NB4 (cell line): ENCODE measurements around the gene LTBP1.

Experiments
- DNase-seq: peaks from one replicate; pipeline ENCODE4 v3.0.0; 2010; ENCODE audit warnings: low read depth
- H3K4me3 ChIP-seq: one replicate; pipeline ENCODE4 v1.5.1; 2011; ENCODE audit warnings: mild to moderate bottlenecking, low read depth, low read length, moderate library complexity
- MYC ChIP-seq: IDR thresholded peaks from 2 replicates; pipeline ENCODE4 v1.6.1; 2011; ENCODE audit warnings: low read depth, low read length
- POLR2A ChIP-seq: IDR thresholded peaks from 2 replicates; pipeline ENCODE4 v1.6.1; 2011; ENCODE audit warnings: mild to moderate bottlenecking; ENCODE audit not compliant: insufficient read length; ENCODE audit errors: extremely low read depth
- TF ChIP-seq, protein P1 (sequence below): IDR thresholded peaks from 2 replicates; pipeline ENCODE4 v1.6.1; 2011; ENCODE audit warnings: low read depth, low read length
- TF ChIP-seq, protein P2 (sequence below): IDR thresholded peaks from one replicate; pipeline ENCODE4 v1.5.1; 2012; ENCODE audit warnings: low read depth, low read length

LTBP1 gene

DNA sequence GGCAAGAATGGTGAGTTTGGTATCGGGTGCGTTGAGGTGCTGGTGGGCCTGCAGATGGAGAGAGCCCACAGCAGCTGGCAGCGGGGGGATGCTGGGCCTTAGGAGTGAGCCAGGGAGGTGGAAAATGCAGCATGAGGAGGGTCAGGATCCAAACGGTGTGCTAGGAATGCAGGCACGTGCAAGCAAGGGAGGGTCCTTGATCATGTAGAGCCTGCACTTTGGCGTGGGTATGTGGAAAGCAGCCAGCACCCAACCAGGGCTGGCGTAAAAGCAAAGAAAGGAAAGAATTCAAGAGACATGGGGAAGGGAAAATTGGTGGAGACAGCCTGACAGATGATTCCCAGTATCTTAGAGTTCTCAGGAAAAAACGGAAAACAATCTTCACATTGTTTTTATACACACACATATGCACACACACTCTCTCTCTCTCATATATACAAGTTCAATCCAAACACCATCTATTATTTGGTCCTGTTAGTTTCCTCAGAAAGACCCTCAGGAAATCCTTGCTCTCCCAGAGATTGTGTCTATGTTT, 46.3 kb downstream of the LTBP1 start:
- TF ChIP-seq, protein P1, sequence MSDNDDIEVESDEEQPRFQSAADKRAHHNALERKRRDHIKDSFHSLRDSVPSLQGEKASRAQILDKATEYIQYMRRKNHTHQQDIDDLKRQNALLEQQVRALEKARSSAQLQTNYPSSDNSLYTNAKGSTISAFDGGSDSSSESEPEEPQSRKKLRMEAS, result no peak
- no peak for TF ChIP-seq MYC
- TF ChIP-seq POLR2A, result no peak
- TF ChIP-seq, protein P2, sequence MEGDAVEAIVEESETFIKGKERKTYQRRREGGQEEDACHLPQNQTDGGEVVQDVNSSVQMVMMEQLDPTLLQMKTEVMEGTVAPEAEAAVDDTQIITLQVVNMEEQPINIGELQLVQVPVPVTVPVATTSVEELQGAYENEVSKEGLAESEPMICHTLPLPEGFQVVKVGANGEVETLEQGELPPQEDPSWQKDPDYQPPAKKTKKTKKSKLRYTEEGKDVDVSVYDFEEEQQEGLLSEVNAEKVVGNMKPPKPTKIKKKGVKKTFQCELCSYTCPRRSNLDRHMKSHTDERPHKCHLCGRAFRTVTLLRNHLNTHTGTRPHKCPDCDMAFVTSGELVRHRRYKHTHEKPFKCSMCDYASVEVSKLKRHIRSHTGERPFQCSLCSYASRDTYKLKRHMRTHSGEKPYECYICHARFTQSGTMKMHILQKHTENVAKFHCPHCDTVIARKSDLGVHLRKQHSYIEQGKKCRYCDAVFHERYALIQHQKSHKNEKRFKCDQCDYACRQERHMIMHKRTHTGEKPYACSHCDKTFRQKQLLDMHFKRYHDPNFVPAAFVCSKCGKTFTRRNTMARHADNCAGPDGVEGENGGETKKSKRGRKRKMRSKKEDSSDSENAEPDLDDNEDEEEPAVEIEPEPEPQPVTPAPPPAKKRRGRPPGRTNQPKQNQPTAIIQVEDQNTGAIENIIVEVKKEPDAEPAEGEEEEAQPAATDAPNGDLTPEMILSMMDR, result no peak
- no peak for DNase-seq
- H3K4me3 ChIP-seq, result no peak overlapping the region

GRCh38 chr2:32997705-32998104, 51.0 kb downstream of the LTBP1 start:
- DNase-seq, result no peak
- H3K4me3 ChIP-seq, result no peak overlapping the region
- TF ChIP-seq POLR2A, result no peak
- TF ChIP-seq, protein P2, result no peak
- TF ChIP-seq, protein P1, result no peak
- TF ChIP-seq MYC, result no peak

DNA sequence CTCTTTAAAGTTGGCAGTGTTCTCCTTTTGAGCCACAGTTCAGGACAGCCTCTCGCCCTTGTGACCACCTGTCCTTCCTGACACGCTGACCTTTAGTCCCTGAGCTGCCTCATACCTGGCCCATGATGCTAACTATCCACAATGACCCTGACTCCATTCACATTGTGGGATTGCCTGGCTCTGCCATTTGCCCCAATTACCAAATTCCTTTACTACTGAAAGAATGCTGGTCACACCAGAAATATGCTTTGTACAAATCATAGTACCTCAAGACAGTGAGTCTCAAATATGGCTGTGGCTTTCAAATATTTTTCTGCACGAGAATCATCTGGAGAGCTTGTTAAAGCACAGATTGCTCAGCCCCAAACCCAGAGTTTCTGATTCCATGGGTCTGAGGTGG, 54.2 kb downstream of the LTBP1 start:
- no peak overlapping the region for H3K4me3 ChIP-seq
- no peak for DNase-seq
- no peak for TF ChIP-seq POLR2A
- TF ChIP-seq, protein P1, result no peak
- TF ChIP-seq, protein P2, result no peak
- TF ChIP-seq MYC, result no peak

GRCh38 chr2:33001823-33002222, 55.1 kb downstream of the LTBP1 start:
- TF ChIP-seq, protein P2, result no peak
- no peak for TF ChIP-seq POLR2A
- TF ChIP-seq, protein P1, result no peak
- no peak overlapping the region for H3K4me3 ChIP-seq
- no peak for DNase-seq

- no peak for DNase-seq
- no peak overlapping the region for H3K4me3 ChIP-seq
- TF ChIP-seq MYC, result no peak
- TF ChIP-seq POLR2A, result no peak
- TF ChIP-seq, protein P1, result no peak
- TF ChIP-seq, protein P2, result no peak
Measured at GRCh38 chr2:33002863-33003262, 56.1 kb downstream of the LTBP1 start.

GRCh38 chr2:33005057-33005456, 58.3 kb downstream of the LTBP1 start:
- no peak for DNase-seq
- TF ChIP-seq, protein P2, result no peak
- no peak overlapping the region for H3K4me3 ChIP-seq
